ENCODE data around the gene CAMK4. TPM values are rescaled to one million over a fixed set of nuclear protein-coding genes. Genes with fewer than 3 reads are reported as not detected.

Gene CAMK4
- total and polyA plus RNA-seq, 9 of the 15 experiments (the other 6 are each of a cell fraction or from before 2014, with no cell fraction given) = 0.35 TPM; not detected in 8

GRCh38 chr5:111262815-111263214, 38.6 kb downstream of the CAMK4 start (continued):
- TF ChIP-seq PTRF (tag; IDR thresholded peaks at IDR 0.05) = no peak

DNA sequence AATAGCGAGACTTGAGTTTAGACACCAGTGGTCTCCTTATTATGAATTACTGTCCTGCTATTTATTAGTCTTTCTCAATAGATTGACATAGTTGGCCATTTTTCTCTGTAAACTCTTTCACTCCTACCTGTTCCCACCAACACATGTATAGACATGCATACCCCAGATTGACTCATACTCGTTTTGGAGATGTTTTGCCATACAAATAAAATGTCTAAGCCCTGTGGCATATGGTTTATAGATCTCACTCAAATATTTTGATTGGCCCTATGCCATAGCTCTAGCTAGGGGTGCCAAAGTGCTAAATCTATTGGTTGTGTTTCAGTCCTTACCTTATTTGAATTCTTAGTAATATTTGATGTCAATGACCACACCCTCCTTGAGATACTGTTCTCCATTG, 42.3 kb downstream of the CAMK4 start:
- H3K9ac ChIP-seq (ENCODE audit: insufficient read depth in 1 of 2, low read depth in 2 of 2, low read length in 2 of 2) = no peak overlapping the region
- intact Hi-C loops (cut with micrococcal nuclease) (no loop called here), in situ Hi-C loops (cut with MboI) (loop anchor here (25.0 kb wide), 1 partner anchor 504 kb away; no protein-coding TSS in a partner anchor)
- no peaks in the 10 kb centered on the region for H4K20me1 ChIP-seq (replicated peaks; ENCODE audit: control insufficient read depth, insufficient read depth, low read length)
- H3K27ac ChIP-seq (ENCODE audit: extremely low read depth, low read depth, low read length) = no peak overlapping the region
- no peaks in the 10 kb centered on the region for H3K36me3 ChIP-seq (ENCODE audit: control insufficient read depth, insufficient read depth, low read length)
- FAIRE-seq = no peak
- BruUV-seq (replicated peaks) = no TSS peak
- H3K4me3 ChIP-seq = no peak overlapping the region
- no peak overlapping the region for H3K4me2 ChIP-seq (ENCODE audit: insufficient read depth, low read length)
- ATAC-seq = no peak
- CTCF ChIA-PET (ENCODE audit: low intra/inter-chr PET ratio) = no interaction called here
- no peaks in the 10 kb centered on the region for H3K9me3 ChIP-seq (replicated peaks; ENCODE audit: control insufficient read depth, insufficient read depth, low read depth, low read length)
- no peak for DNase-seq (ENCODE audit: extremely low read depth in 1 of 4, low spot score in 3 of 4)
- H3K27me3 ChIP-seq (ENCODE audit: control insufficient read depth in 2 of 2, insufficient read depth in 2 of 2, low read length in 2 of 2) = peaks cover 0 to 5% of the 10 kb centered on the region in 2 experiments; a peak in 1 of 5 replicates
- no peaks in the 10 kb centered on the region for H3K79me2 ChIP-seq (ENCODE audit: control insufficient read depth, insufficient read depth, low read length)
- TF ChIP-seq ZNF717 (CRISPR knock-in tag; IDR thresholded peaks at IDR 0.05) = no peak
- no peak for TF ChIP-seq CHD2 (IDR thresholded peaks at IDR 0.05; ENCODE audit: low read depth, low read length)
- no peak for TF ChIP-seq IRF1 (CRISPR knock-in tag; IDR thresholded peaks at IDR 0.05; ENCODE audit: borderline replicate concordance)
- TF ChIP-seq POLR2A (conservative IDR thresholded peaks at IDR 0.05) = no peak
- no peak for TF ChIP-seq FOXA3 (CRISPR knock-in tag; conservative IDR thresholded peaks at IDR 0.05 in 1 of 2, IDR thresholded peaks at IDR 0.05 in 1 of 2)
- TF ChIP-seq HIVEP1 (CRISPR knock-in tag; IDR thresholded peaks at IDR 0.05) = no peak
- no peak for TF ChIP-seq PKNOX1 (IDR thresholded peaks at IDR 0.05)
- 0% methylated on average over 2 of the region's 2 CpGs for WGBS (ENCODE audit: insufficient coverage, low coverage, missing lambda C conversion rate)
- POLR2A ChIA-PET = no interaction called here
- no peak overlapping the region for H2AFZ ChIP-seq (ENCODE audit: low read depth, low read length)
- no peaks in the 10 kb centered on the region for H3K4me1 ChIP-seq (replicated peaks in 1 of 2; ENCODE audit: control insufficient read depth in 2 of 2, insufficient read depth in 2 of 2, low read length in 2 of 2)
- no peaks in the 10 kb centered on the region for H3K9me1 ChIP-seq (ENCODE audit: control insufficient read depth, insufficient read depth, low read length)
